HG02840 (cell line): ENCODE data around the gene AMBP.

Source experiments
- ATAC-seq: cut with Tn5 transposase; IDR thresholded peaks from one replicate; pipeline ENCODE4 v1.9.1; 2021; ENCODE audit warnings: mild to moderate bottlenecking, moderate library complexity, moderate number of reproducible peaks; ENCODE audit not compliant: unreplicated experiment, low FRiP score

The AMBP gene

DNA sequence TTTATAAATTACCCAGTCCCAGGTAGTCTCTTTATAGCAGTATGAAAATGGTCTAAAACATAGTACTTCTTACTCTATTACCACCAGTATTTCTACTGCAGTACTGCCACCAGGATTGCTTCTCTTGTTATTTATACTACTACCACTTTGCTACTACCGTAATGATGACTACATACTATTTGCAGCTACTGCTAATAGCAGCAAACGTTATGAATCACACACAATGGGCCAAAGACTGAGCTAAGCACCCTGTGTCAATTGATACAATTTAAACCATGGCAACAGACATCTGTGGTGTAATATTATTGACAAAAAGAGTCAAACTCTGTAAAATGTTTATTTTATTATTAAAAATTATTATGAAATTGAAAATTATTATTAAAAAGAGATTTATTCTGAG is 36.3 kb upstream of the AMBP start:
- ATAC-seq, result no peak

DNA sequence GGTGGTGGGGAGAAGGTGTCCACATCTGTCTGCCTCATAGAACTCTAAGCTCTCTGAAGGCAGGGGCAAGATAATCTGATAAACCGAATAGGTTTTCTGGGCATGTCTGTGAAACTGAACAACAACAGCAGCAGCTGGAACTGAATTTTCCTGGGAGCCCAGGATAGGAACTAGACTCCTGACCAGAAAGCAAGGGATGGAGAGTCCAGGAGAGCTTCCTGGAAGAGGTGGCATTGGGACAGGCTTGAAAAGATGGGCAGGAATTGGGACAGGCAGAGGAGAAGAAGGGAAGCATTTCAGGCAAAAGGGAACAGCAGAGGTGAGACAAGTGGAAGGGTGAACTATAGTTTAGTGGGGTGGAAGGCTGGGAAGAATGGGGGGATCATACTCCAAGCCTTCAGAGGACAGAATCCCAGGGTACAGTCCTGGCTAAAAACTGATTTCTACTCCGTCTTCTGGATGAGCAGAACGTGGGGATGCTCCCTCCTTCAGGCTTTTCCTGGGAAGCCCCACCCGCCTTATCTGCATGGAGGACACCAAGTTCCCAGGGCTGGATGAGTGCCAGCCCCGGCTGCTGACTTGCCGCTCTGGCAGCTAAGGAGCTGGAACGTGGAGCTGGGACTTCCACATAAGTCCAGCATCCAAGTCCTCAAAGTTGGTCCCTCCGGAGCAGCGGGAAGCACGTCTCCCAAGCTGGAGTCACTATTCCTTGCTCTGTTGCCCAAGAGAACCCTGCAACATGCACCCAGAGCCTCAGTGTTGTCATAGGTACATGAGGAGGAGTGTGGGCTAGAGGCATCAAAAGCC is 34.9 kb upstream of the AMBP start:
- no peak for ATAC-seq

DNA sequence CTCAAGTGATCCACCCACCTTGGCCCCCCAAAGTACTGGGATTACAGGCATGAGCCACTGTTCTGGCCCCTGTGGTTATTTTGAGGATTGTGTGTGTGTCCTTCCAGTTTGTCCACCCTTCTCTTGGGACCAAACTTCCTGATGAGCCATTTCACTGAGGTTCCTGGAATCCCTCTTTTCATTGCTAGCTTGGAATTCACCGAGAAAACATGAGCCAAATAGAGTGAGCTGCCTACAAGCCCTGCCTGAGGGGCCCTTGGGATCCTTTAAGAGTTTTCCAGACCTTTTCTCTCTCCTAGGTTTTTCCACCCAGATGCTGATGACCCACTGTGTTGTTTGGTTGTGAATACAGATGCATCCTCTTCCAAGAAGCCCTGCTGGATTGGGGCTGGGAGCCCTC is 34.2 kb upstream of the AMBP start:
- ATAC-seq, result no peak

DNA sequence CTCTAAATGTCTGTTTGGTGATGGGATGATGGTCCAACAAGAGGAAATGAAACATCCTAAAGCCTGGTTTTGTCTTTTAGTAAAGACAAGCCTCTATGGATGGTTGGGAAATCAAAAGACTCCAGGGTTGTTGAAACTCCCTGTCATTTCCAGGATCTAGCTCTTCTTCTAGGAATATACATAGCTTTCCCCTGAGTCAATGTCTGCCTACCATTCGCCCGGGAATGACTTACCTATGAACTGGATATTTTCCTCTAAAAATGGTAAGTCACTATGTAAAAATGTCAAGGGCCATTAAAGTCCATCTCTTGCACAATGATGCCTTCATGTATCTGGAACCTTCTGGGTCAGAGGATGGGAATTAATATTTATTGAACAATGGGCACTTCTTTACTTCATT is 32.1 kb upstream of the AMBP start:
- no peak for ATAC-seq

DNA sequence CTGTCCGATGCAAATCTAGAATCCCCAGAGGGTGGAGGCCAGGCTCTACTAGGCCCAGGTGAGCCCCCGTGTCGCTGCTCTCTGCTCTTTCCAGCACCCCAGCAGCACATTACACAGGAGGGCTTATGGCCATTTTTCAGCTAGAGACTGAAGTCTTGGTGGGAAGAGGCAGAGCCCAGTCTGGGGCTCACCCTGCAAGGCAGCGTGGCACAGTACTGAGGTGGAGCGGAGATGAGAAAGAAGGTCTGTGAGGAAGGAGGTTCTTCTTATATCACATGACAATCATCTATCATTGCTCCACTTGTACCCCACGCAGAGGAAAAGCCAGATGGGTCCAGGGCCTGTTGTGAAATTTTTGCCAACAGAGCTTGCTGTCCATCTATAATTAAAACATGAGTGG is 31.0 kb upstream of the AMBP start:
- ATAC-seq, result no peak

DNA sequence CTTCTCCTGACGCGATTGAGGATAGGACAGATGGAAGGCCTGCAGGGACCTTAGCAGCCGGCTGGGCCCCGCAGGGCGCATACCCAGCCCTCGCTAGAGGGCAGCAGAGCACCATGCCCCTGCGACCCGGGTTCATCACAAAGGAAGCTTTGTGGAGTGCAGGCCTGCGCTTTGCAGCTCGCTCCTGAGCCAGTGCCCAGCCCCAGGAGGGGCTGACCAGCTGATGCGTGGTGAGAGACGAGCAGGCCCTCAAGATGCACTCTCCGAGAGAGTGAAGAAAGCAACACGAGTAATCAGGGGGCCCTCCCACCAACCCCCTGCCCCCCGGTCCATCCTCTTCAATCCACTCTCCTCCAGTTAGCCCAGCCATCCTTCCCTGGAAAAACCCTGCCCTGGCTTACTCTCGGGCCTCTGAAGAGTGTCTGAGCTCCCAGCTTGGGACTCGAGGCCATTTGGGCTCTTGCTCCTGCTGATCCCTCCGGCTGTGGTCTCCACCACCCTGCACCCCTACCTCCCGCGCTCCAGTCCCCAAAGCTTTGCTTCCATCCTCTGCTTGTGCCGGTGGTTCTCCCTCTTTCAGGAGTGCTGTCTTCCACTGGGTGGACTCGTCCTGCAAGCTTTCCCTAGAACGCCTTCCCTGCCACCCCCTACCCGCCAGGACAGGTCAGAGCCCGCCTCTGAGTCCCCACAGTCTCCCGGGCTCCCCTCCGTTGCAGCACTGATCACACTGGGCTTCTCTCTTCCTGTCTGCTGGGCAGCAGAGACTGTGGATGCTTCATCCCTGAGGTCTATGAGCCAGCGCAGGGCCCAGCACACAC is 30.1 kb upstream of the AMBP start:
- no peak for ATAC-seq

DNA sequence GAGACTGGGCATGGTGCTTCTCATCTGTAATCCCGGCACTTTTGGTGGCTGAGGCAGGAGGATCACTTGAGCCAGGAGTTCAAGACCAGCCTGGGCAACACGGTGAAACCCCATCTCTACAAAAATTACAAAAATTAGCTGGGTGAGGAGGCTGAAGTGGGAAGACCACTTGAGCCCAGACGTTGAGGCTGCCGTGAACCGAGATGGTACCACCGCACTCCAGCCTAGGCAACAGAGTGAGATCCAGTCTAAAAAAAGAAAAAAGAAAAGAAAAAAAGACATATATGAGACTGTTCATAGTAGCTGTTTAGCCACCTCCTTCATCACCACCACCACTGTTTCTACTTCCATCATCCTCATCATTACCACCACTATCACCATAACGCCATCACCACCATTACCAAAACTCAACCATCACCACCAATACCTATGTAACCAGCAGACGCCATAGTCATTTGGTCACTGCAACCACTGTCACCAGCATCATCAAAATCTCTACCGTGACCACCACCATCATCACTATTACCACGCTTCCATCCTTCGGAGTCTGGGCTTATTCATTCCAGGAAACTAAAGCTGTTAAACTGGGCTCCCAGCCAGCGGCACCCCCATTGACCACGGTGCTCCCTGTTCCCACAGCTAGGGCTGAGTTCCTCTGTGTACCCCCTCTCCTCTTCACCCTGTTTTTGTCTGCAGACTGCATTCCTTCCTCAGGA is 29.3 kb upstream of the AMBP start:
- no peak for ATAC-seq

DNA sequence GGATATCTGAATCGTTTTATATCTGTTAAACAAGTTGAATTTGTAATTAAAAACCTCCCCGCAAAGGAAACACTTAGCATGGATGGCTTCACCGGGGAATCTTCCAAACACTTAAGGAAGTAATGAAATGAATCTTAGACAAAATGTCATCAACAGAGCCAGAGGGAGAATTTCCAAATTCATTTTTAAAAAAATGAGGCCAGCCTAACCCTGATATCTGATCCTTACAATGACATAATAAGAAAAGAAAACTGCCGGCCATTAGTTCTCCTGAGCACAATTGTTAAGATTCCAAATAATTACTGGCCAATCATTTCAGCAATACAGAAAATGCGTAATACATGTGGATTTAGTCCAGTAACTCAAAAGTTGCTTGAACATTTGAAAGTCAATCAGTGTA is 27.1 kb upstream of the AMBP start:
- no peak for ATAC-seq

DNA sequence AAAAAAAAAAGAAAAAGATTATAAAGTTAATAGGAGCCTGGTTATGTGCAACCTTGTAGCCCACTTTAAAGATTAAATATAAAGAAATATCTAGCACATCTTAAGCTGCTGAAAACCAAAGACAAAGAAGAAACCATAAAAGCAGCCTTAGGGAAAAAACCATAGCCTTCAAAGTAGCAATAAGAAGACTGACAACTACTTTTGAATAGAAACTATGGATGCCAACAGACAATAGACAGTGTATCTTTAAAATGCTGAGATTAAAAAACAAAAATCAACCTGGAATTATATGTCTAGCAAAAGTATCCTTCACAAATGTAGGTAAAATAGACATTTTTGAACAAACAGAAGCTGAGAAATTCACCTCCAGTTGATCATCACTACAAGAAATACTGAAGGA is 24.4 kb upstream of the AMBP start:
- ATAC-seq, result no peak

DNA sequence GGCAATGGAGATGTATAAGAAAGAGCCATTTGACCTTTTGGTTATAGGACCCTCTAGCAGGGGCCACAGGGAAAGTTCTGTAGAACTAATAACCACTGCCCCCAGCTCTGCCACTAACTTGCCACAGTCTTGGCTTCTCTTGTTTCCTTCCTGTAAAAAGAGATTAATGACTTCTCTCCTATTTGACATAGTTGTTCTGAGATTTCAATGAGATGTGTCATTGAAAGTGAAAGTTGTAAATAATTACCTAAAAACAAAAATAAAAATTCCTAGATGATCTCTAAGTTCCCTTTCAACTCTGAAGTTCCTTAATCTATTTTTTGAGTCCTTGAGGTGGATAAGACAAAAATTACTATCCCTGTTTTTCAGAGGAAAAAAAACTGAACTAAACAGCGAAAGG is 22.4 kb upstream of the AMBP start:
- ATAC-seq, result no peak

DNA sequence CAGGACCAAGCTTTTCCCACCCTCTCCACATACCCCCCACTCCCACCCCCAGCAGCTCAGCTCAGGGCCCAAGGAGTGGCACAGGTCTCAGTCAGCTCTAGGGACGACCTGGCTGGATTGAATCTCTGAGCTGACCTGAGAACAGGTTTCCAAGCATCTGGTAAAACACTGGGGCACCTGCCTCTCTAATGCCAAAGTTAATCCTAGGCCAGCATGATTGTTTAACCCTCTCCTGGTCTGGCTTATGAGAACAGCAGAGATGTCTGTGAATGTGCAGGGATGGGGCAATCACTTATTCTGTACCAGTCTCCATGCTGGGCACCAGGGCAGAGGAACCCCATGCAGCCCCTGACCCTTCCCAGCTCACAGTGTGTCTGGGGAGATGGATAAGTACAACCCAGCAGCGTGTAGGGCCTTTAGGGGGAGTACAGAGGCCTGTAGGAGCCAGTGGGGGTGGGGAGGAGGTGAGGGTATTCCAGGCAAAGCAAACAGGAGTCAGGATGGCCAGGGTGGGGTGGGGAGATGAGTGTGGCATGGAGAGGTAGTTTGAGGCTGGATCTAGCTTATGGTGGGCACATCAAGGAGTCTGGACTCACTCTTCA is 21.7 kb upstream of the AMBP start:
- ATAC-seq, result no peak

DNA sequence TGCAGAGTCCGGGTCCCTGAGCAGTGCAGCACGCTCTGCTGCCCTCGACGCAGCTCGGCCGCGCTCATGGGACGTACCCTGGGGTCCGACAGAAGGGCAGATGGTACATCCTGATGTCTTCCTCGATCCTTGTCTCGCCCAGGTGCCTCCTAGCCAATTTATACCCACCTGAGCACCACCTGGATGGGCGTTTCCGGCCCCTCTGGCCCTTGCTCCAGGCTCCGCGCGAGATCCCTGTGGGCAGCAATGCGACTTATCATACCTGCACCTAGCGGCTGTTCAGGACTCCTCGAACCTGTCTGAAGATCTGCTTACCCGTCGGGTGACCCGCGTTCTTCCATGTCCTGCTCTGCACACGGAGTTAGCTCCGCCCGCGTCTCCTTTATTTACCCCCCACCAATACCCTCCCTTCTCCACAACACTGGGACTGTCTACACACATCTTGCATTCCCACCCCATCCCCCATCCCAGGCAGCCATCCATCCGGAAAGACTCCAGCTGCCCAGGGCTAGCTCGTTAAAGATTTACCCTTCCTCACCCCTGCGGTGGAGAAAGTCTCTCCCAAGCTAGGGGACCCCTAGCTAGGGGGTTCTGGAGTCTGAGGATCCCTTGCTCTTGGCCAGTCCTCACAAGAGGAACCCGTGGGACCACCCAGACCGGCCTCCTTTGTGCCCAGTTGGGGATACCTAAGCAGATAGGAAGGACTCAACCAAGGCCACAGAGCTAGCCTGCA is 21.0 kb upstream of the AMBP start, which contains the start of gene KIF12:
KIF12 (minus strand) TSS at position 357 of the 733 bp plus-strand sequence; CDS start at position 341, 16 bp downstream.
- ATAC-seq, result no peak

DNA sequence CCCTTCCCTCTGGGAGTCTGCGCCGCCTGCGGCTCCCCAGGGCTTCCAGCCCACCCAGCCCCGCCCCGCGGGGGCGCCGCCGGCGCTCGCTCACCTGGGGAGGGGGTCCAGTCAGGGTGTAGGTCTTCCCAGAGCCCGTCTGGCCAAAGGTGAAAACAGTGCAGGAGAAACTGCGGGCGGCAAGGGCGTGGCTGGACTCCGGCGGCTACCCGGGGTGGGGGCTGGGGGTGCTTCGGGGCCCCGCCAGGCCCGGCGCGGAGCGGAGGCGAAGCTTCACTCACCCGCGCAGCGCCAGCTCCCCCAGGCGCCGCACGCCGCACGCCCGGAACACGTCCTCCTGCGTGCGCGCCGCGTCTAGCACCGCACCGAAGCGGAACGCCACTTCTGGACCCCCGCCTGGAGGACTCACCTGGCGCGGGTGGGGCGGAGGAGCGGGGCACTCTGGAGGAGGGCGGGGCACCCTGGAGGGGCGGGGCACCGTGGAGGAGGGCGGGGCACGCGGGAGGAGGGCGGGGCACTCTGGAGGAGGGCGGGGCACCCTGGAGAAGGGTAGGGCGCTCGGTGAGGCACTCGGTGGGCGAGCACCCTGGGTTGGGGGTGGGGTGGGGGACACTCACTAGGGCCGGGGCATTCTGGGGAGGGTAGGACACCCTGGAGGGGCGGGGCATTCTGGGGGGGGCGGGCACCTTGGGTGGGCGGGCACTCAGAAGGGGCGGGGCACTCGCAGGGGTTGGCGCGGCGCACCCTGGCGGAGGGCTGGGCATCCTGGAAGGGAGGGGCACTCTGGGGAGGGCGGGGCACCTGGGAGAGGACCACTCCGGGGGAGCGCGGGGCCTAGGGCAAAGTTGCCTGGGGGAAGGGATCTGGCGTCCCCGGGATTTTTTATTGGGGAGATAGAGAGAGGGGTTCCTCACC is 20.2 kb upstream of the AMBP start:
- no peak for ATAC-seq

DNA sequence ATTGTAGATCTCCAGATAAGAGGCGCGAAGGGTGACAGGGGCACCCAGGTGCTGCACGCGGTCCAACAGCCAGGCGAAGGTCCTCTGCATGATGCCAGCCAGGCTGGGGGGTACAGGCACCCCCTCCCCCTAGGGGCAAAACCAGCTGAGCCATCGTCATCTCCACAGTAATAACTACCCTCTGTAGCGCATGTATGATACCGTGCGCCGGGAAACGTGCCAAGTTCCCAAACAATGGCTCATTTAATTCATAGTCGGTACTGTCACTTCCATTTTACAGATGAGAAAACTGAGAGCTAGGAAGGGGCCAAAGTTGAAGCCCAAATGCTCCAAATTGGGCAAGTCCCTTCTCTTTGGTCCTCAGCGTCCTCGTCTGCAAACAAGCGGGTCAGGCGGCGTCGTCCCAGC is 19.5 kb upstream of the AMBP start:
- ATAC-seq, result no peak

DNA sequence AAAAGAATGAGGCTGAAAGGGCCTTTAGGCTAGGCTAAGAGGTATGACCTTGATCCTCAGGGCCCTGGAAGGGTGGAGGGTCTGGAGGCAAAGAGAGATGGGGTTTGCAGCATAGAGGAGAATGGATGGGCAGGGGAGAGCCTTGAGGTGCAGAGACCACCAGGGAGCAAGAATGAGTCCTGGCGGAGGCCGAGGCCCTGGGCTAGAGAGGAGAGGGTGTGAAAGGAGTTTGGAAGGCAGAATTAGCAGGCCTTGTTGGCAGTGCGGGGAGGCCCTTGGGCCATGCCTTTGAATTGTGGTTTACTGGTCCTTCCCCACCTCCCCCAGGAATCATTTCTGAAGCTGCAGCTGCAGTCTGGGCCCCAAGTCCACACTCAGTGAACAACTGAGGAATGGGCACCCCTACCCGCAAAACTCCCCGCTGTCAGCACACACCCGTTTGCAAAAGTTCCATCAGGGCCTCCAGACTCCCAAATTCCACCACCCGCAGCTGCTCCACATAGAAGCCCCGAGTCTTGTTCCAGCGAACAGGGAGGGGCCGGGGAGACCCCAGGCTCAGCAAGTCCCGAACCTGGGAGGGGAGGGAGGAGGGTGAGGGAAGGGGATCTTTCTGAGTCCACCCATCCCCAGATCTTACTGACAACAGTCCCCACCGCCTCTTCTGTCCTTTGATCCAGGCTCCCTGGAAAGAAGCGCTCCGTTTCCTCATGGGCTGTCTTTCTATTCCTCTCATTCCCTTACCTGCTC is 18.9 kb upstream of the AMBP start:
- ATAC-seq, result no peak

DNA sequence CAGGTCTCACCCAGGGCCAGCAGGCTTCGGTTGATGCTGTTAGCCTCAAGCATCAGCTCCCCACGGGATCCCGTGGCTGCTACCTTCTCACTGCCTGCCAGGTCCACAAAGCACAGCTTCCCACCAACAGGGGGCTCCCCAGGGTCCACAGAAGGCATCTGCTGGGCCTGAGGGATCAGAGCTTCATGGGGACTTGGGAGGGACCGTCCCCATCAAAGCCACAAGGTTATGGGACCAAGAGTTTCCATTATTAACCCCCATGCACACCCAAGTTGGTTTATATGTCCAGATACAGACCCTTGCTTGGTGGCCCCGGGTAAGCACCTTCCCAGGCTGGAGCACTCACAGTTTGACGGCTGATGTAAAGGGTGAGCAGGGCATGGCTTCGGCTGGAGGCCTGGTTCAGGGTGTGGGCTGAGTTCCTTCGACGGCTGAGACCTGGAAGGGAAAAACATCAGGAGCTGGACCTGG is 18.0 kb upstream of the AMBP start:
- no peak for ATAC-seq

DNA sequence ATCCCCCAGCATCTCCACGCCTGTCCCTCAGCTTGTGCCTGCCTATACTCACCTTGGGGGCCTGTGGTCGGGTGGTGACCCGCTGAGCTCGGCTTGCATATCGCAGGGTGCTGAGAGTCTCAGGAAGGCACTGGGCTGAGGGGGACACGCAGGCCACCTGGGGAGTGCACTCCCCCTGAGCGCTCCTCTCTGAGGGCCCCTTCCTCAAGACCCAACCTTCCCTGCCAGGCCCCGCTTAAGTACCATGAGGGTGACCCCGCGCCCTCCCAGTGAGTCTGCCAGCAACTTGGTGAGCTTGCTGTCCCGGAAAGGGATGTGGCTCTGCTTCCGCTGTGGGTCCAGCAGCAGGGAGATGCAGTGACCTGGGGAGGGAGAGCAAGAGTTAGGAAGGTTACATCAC is 16.9 kb upstream of the AMBP start:
- no peak for ATAC-seq

DNA sequence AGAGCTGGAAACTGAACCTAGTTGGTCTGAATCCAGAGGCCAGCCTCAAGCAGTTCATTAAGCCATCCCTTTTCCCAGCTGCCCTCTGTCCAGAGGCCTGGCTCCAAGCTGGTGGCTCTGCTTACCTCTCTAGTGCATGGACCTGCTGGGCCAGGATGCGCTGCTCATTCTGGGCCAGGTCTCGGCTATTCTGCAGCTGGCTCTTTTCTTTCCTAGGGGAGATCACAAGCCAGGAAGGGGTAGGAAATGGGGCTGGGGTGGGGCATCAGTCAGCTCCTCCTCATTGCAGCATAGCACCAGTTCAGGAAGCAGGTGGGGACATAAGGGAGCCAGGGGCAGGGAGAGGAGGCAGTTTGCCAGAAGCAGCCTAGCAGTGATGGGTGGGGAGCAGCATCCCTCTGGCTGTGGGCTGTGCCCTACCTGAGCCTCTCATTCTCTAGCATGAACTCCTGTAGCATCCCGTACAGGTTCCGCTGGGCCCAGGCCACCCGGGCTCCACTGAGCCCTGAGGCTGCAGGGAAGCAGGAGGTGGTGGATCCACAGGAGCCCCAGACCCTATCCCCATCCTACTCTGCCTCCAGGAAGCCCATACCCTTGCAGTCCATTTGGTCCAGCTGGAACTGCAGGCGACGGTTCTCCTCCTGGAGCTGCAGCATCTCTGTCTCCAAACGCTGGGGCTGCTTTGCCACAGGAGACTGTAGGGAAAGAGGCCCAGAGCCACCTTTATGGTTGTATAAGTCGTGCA is 15.8 kb upstream of the AMBP start:
- ATAC-seq, result no peak
